Measurements from ENCODE around the gene PITPNM1. TPM values are rescaled to one million over a fixed set of nuclear protein-coding genes. Genes with fewer than 3 reads are reported as not detected.

PITPNM1 gene
- total RNA-seq, 1 donor from 2014 or later: 50.8 TPM

GRCh38 chr11:67538823-67539505, 33.8 kb upstream of the PITPNM1 start:
- Histone ChIP-seq H3K27me3 (ENCODE audit: control insufficient read depth, insufficient read depth, low read length) (no peaks in the 10 kb centered on the region), H3K36me3 (ENCODE audit: control insufficient read depth, insufficient read depth, low read length) (no peaks in the 10 kb centered on the region), H3K4me3 (ENCODE audit: low read depth, low read length) (no peak overlapping the region)
- no peak for TF ChIP-seq CTCF (IDR thresholded peaks at IDR 0.05; ENCODE audit: insufficient read depth, low read length, poor library complexity, severe bottlenecking)
- no peak for DNase-seq (ENCODE audit: low read depth)

GRCh38 chr11:67538306-67538705, 33.1 kb upstream of the PITPNM1 start:
- no peak for TF ChIP-seq CTCF (IDR thresholded peaks at IDR 0.05; ENCODE audit: insufficient read depth, low read length, poor library complexity, severe bottlenecking)
- Histone ChIP-seq H3K27me3 (ENCODE audit: control insufficient read depth, insufficient read depth, low read length) (no peaks in the 10 kb centered on the region), H3K36me3 (ENCODE audit: control insufficient read depth, insufficient read depth, low read length) (no peaks in the 10 kb centered on the region), H3K4me3 (ENCODE audit: low read depth, low read length) (no peak overlapping the region)
- DNase-seq (ENCODE audit: low read depth): no peak

GRCh38 chr11:67535561-67535960, 30.4 kb upstream of the PITPNM1 start:
- DNase-seq (ENCODE audit: low read depth): no peak

GRCh38 chr11:67534070-67534679, 29.0 kb upstream of the PITPNM1 start:
- no peak for TF ChIP-seq CTCF (IDR thresholded peaks at IDR 0.05; ENCODE audit: insufficient read depth, low read length, poor library complexity, severe bottlenecking)
- DNase-seq (ENCODE audit: low read depth): no peak

More at GRCh38 chr11:67535561-67535960, 30.4 kb upstream of the PITPNM1 start:
- no peak for TF ChIP-seq CTCF (IDR thresholded peaks at IDR 0.05; ENCODE audit: insufficient read depth, low read length, poor library complexity, severe bottlenecking)
- Histone ChIP-seq H3K27me3 (ENCODE audit: control insufficient read depth, insufficient read depth, low read length) (no peaks in the 10 kb centered on the region), H3K4me3 (ENCODE audit: low read depth, low read length) (no peak overlapping the region), H3K36me3 (ENCODE audit: control insufficient read depth, insufficient read depth, low read length) (no peaks in the 10 kb centered on the region)

GRCh38 chr11:67532889-67533288, 27.7 kb upstream of the PITPNM1 start:
- Histone ChIP-seq H3K4me3 (ENCODE audit: low read depth, low read length) (no peak overlapping the region), H3K36me3 (ENCODE audit: control insufficient read depth, insufficient read depth, low read length) (no peaks in the 10 kb centered on the region), H3K27me3 (ENCODE audit: control insufficient read depth, insufficient read depth, low read length) (no peaks in the 10 kb centered on the region)
- no peak for DNase-seq (ENCODE audit: low read depth)
- TF ChIP-seq CTCF (IDR thresholded peaks at IDR 0.05; ENCODE audit: insufficient read depth, low read length, poor library complexity, severe bottlenecking): no peak

More at GRCh38 chr11:67534070-67534679, 29.0 kb upstream of the PITPNM1 start:
- Histone ChIP-seq H3K36me3 (ENCODE audit: control insufficient read depth, insufficient read depth, low read length) (no peaks in the 10 kb centered on the region), H3K4me3 (ENCODE audit: low read depth, low read length) (no peak overlapping the region), H3K27me3 (ENCODE audit: control insufficient read depth, insufficient read depth, low read length) (no peaks in the 10 kb centered on the region)

- no peak for DNase-seq (ENCODE audit: low read depth)
- H3K4me3 ChIP-seq (ENCODE audit: low read depth, low read length): no peak overlapping the region
Measured at GRCh38 chr11:67530282-67530592, 25.1 kb upstream of the PITPNM1 start.

More at GRCh38 chr11:67530282-67530592, 25.1 kb upstream of the PITPNM1 start:
- no peaks in the 10 kb centered on the region for H3K36me3 ChIP-seq (ENCODE audit: control insufficient read depth, insufficient read depth, low read length)
- no peaks in the 10 kb centered on the region for H3K27me3 ChIP-seq (ENCODE audit: control insufficient read depth, insufficient read depth, low read length)
- no peak for TF ChIP-seq CTCF (IDR thresholded peaks at IDR 0.05; ENCODE audit: insufficient read depth, low read length, poor library complexity, severe bottlenecking)

All from kidney epithelial cell (primary cell).